IPS-11a (cell line): ENCODE measurements around the gene EBLN2.

Experiments
- H3K4me3 ChIP-seq: one replicate; pipeline ENCODE4 v1.5.1; 2013; ENCODE audit warnings: low read depth, low read length, control low read depth

Gene EBLN2

DNA sequence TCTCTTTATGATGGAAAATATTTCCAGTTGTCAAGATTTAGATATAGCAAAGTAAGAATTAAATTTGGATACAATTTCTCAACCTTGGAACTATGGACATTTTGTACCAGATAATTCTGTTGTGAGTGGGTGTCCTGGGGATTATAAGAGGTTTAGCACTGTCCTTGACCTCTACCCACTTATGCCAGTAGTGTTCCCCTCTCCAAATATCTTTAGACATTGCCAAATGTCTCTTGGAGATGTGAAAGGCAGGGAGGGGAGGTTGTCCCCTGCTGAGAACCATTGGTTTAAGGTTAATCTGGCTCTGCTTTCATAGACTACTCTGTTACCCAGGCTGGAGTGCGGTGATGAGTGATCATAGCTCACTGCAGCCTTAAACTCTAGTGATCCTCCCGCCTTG, at the start of gene EBLN2:
TSS of gene EBLN2 (plus strand) at position 244 of the 400 bp plus-strand sequence. CDS start 423 bp downstream, outside the sequence.
- H3K4me3 ChIP-seq: no peak within 1 kb of the TSS

DNA sequence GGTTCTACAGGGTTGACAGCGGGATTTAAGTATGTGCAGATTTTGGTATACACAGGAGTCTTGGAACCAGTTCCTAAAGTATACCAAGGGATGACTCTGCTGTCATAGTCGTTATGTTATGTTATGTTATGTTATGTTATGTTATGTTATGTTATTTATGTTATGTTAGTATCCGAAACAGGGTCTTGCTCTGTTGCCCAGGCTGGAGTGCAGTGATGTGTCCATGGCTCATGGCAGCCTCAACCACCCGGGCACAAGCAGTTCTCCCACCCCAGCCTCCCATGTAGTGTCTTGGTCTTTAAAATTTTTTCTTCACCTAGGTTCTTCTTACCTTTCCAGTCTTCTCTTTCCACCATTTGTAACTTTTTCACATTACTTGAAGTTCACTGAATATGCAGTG, 43.2 kb upstream of the EBLN2 start:
- H3K4me3 ChIP-seq: no peak overlapping the region

DNA sequence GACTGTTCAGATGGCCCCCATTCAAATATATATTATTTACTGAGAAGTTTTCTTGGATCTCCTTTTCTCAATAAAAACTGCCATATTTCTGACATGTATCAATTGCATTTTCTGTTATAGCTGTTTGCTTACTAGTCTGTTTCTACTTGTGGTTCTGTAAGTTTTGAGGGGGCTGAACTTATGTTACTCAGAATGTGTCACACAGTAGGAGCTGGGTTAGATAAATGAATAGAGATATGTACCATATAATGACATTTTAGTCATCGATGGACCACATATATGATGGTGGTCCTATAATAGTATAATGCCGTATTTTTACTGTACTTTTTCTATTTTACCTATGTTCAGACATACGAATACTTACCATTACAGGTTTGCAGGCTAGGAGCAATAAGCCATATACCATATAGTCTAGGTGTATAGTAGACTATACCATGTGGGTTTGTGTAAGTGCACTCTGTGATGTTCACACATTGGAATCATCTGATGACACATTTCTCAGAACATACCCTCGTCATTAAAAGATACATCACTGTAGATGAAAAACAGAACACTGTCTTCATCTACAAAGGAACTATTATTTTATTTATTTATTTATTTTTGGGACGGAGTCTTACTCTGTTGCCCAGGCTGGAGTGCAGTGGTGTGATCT, 42.5 kb upstream of the EBLN2 start:
- H3K4me3 ChIP-seq: no peak overlapping the region

DNA sequence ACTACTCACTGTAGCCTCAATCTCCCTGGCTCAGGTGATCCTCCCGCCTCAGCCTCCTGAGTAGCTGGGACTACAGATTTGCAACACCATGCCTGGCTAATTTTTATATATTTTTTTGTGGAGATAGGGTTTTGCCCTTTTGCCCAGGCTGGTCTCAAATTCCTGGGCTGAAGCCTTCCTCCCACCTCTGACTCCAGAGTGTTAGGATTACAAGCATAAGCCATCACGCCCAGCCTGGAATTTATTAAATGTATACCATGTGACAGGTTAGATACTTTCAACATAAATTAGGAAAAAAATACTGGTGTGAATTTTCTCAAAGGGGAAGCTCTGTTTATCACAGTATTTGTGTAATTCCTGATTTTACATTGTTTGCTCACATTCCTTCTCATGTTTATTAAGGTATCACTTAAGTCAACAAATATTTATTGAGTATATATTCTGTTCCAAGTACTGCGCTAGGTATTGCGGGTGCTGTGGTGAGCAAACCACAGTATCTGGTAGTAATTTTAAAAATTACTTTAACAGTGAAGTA, 40.1 kb upstream of the EBLN2 start:
- H3K4me3 ChIP-seq: no peak overlapping the region

DNA sequence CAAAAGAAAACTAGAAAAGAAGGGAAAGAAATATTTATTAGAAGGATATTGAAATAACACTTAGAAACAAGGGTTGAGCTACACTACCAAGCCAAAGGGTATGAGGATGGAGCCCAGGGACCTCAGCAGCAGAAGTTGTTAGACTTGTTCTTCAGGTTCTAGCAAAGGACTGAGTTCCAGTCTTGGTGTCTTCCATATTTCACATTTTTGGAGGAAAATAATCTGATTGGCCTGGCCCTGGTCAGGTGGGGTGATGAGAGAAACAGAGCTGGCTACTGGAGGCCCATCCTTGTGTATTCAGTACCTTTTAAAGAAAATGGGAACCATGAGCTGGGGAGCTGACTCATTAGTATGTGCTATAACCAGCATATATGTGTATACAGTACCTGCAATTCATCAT, 36.6 kb upstream of the EBLN2 start:
- no peak overlapping the region for H3K4me3 ChIP-seq

DNA sequence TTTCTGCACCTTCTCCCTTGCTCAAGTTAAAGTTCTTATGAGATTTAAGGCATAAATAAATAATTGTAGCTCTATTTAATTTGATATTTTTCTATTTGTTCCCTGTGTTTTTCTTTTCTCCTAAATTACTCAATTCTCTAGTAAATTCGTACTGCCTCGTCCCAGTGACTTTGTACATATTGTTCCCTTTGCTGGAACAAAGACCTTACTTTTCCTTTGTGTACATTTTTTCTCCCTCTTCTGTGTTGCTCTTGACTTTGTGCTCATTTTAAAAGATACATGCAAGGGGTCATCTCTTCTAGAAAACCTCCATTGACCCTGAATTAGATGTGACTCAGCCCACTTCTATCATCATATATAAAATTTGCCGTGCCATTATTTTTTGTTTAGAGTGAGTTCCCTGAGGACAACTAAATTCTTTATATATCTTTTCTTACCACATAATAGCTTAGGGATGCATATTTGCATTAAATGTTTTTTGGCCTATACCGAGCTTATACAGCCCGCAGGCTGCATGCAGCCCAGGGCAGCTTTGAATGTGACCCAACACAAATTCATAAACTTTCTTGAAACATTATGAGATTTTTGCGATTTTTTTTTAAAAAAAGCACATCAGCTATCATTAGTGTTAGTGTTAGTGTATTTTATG, 35.2 kb upstream of the EBLN2 start:
- H3K4me3 ChIP-seq: no peak overlapping the region

DNA sequence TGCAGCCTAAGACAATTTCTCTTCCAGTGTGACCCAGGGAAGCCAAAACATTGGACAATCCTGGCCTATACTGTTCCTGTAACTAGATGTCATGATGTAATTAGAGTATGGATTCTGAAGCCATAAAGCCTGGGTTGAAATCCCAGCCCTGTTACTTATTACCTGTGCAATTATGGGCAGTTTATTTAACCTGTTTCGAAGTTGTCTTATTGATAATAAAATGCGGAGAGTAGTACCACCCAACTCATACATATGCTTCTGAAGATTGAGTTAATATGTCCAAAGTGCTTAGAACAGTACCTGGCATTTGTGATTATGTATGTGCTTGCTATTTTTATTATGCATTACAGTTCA, 34.7 kb upstream of the EBLN2 start:
- no peak overlapping the region for H3K4me3 ChIP-seq

DNA sequence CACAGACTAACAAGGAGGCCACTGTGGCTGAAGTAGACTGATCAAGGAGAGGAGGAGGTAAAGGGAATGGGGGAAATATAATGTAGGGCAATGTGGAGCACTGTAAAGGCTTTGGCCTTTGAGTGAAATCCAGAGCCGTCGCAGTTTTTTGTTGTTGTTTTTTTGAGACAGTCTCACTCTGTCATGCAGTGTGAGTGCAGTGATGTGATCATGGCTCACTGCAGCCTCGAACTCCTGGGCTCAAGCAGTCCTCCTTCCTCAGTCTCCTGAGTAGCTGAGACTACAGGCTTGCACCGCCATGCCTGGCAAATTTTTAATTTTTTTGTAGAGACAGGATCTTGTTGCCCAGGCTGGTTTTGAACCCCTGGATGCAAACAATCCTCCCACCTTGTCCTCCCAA, 32.7 kb upstream of the EBLN2 start:
- H3K4me3 ChIP-seq: no peak overlapping the region

DNA sequence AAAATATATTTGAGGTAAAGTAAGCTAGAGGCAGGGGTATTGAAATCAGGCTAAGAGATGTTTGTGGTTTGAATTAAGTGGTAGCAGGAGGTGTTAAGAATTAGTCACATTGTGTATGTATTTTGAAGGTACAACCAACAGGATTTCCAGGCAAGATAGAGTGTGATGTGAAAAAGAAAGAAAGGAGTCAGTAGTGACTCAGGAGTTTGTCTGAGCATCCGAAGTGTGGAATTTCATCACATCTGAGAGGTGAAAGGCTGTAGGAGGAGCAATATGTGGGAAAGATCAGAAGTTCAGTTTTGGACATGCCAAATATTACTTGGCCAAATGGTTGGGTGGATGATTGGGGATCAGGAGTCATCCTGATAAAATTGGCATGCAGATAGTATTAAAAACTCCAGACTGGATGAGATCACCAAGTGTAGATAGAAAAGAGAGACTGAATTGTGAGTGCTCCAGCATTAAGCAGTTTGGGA, 32.1 kb upstream of the EBLN2 start:
- H3K4me3 ChIP-seq: no peak overlapping the region

DNA sequence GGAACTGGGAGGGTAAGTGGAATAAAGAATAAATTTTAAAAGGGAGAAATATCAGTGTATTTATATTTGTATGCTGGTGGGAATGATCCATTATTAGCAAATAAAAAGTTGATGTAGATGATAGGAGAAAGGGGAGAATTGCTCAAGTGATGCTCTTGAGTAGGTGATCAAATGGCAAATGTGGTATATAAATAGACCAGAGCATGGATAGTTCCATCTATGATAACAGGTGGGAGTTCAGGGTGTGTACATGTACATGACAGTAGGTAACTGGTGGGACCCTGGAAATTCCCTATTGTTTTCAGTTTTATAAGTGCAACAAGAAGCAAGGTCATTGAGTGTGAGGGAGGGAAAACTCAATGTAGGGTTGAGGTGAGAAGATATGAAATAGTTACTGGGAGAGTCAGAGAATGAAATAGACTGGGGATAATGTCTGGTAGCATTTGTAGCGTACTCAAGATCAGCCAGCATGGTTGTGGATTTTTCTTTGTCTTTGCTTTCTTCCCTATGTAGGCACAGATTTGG, 31.3 kb upstream of the EBLN2 start:
- no peak overlapping the region for H3K4me3 ChIP-seq

DNA sequence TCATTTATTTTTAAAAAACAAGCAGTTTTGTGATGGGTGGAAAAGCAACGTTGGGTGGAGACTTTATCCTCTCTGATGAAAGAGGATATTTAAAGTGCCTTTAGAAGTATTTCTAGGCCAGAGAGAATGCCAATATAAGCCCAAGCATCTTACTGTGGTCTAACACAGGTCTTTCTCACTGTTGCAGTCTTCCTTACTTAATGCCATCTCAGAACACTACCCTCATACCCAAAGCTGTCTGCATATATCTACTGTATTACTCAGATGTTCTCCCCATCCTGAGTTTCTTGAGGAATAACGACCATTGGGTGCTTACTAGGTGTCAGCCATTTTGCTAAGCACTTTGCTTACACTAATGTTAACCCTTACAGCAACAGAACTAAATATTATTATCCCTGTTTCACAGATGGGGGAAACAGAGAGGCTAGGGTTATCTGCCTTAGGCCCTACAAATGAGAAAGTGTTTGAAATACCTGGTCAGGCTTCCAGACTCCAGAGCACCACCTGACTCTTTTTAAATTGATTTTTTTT, 29.8 kb upstream of the EBLN2 start:
- H3K4me3 ChIP-seq: no peak overlapping the region

DNA sequence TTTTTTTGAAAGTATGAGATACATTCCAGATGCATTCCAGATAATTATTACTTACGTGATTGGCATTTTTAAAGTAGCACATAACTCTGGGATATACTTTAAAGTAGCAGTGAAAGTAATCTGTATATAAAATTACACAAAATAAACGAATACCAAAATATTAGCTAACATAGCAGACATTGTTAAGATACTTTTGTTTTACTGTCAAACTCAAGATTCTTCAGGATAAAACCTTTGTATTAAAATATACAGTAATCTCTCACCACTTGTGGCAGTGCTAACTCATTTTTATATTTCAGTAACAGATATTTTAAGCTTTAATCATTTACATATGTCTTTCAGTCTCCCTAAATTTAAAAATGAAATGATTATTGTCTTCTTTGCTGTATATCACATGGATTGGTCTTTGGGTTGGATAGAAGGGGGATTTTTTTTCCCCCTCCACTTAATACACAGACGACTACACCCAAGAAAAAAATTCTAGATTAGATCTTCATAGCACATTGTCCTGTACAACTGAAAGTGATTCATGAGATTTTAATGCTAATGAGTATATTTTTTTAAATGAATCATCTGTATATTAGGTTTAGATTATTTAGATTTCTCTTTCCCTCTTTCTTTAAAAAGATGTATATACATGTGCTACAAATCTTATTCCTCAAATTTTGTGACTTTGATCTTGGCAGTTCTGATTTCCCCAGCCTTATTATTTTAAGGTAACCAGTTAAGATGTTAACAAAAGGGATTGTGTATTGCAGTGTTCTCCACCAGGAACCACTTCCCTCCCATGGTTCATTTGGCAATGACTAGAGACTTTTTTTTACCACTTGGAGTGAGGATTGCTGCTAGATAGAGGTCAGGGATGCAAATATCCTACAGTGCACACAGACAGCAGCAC, 24.5 kb upstream of the EBLN2 start:
- no peak overlapping the region for H3K4me3 ChIP-seq

DNA sequence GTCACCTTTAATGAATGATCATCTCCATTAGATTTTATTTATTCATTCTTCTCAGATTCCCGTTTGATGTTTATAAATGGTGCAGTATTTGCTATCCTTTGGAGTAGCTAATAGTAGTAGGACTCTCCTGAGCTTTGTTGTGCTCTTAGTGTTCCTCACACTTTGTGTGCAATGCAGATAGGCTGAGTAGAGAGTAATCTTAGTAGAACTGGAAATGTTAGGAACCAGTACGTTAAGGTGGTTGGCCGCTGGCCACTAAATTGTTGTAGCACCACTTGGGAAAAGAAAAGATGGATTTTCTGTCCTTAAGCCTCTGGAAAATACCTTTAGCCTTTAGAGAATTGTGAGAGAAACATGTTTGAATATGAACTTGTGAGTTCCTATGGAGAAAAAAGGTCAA, 19.9 kb upstream of the EBLN2 start:
- H3K4me3 ChIP-seq: no peak overlapping the region

DNA sequence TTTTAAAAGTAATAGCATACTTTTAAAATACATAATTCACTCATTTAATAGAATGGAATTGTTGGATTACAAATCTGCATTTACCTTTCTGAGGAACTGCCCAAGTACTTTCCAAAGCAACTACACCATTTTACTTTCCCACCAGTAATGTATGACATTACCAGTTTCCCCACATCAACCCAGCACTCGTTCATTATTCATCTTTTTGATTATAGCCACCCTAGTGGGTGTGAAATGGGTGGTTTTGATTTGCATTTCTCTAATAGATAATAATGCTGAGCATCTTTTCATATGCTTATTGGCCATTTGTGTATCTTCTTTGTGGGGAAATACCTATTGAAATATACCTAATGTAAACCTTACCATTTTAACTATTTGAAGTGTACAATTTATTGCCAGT, 18.0 kb upstream of the EBLN2 start:
- H3K4me3 ChIP-seq: no peak overlapping the region

DNA sequence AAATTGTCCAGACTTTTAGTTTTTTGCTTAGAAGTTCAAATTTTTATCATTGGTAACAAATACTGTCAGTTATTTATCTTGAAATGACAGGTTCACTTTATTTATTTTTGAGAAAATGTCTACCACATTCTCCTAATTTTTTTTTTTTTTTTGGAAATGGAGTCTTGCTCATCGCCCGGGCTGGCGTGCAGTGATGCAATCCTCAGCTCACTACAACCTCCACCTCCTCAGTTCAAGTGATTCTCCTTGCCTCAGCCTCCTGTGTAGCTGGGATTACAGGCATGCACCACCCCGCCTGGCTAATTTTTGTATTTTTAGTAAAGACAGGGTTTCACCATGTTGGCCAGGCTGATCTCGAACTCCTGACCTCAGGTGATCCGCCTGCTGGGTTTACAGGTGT, 16.1 kb upstream of the EBLN2 start:
- no peak overlapping the region for H3K4me3 ChIP-seq

DNA sequence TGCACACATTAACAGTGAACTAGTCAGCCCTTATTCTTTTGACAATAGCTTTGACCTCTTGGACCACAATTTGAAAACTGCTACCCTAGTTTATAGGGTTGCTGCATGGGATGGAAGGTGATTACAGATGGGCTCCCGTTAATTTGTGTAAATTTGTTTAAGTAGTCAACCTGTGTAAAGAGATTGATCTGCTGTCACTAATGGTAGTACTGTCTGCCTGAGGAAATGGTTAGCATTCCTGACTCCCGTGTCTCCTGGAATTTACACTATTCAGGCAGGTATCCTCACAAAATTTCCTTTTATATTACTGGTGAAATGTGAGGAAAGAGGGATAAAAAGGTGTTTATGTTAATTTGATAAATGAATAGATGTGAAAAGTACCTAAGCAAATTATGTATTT, 15.3 kb upstream of the EBLN2 start:
- H3K4me3 ChIP-seq: no peak overlapping the region

DNA sequence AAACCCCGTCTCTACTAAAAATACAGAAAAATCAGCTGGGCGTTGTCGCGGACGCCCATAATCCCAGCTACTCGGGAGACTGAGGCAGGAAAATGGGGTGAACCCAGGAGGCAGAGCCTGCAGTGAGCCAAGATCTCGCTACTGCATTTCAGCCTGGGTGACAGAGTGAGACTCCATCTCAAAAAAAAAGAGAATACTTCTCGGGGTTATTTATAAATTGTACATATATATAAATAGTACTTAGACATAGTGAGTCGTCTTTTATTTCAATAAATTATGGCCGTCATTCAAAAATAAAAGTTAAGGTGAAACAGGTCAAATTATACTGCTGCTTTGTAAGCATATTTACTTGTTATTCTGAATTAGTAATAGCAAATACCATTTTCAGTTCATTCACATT, 12.1 kb upstream of the EBLN2 start:
- H3K4me3 ChIP-seq: no peak overlapping the region

DNA sequence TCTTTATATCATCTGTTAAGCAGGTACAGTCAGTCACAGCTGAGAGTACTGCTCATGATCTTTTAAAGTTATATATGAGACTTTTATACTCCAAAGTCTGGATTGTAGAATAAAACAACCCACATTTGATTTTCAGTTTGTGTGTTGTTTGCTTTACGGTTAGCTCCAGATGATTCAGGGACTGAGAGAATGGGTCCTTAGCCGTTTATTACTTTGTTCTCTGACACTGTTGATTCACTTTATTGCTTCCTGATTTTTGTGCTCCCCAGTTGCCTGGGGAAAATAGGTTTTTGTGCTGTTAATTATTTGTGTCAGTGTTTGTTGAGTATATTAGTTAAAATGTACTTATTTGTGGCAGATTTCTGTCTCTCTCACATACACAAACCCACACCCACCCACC, 8.6 kb upstream of the EBLN2 start:
- no peak overlapping the region for H3K4me3 ChIP-seq

DNA sequence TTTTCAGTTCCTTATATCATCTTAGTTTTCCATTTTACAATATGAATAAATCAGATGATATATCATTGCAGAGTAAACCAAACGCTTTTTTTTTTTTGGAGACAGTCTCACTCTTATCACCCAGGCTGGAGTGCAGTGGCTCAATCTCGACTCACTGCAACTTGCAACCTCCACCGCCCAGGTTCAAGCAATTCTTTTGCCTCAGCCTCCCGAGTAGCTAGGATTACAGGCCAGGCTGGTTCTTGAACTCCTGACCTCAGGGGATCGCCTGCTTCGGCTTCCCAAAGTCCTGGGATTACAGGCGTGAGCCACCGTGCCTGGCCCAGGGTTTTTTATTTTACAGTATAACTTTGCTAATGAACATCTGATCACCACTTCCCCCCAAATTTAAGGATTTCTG, 5.9 kb upstream of the EBLN2 start:
- H3K4me3 ChIP-seq: no peak overlapping the region

DNA sequence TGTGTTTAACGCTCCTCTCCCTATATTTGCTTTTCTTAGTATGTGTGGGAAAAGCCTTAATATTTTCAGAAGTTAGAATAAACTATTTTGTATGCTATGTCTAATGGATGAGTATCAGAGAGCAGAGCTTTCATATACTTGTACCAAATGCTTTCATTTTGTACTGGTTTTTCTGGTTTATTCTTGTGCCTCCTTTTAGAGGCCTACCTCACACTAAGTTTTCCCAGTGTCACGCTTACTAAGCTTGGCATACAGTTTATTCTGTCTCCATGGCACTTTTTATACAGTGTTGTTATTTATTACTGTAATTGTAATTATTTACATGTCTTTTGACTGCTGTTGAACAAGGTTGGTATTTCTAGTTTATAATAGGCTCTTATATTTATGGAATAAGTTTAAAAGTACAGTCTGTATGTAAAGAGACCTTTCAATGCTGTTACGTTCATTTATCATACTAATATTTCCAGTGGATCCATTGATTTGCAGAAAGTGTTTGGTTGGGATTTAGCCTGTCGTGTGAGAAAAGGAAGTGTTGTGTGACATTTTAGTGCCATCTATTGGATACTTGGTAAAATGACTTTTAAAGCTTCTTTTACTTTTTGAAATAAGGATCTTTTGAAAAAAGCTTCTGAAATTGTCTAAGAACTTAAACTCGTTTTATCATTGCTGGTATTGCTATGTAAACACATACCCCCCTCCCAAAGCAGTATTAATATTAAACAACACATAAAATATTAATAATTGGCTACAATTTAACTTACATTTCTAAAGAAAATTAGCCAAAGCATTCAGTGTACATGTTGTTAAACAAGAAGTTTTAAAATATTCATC, 5.2 kb upstream of the EBLN2 start:
- no peak overlapping the region for H3K4me3 ChIP-seq

DNA sequence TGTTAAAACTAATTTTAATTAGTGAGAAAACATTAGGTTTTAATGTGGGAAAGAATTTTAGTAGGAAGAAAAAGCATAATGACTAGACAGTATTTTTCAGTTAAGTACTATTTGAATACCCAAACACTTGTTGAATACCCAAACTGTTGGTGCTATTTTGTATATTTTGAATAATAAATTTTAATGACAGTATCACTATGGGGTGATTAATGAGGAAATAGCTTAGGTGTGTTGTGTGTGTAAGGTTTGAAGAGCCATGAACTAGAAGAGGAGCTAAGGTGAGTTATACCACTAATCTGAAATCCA, 4.7 kb upstream of the EBLN2 start:
- H3K4me3 ChIP-seq: no peak overlapping the region
